NCI-H146 treated with DMSO at 0.1 percent for 48 hours (cell line): ENCODE measurements around the gene CCL1.
A peak's percentile ranks its signal among the peaks of the same experiment; 100 is the strongest.

Source experiments
- DNase-seq: peaks from one replicate; lab custom pipeline; 2025; ENCODE audit not compliant: unreplicated experiment; lab: John Stamatoyannopoulos, UW

Gene CCL1

GRCh38 chr17:34383216-34383615 is 20.2 kb upstream of the CCL1 start:
- DNase-seq: no peak

- DNase-seq: no peak
These were observed 19.6 kb upstream of the CCL1 start for GRCh38 chr17:34382621-34383124.

- DNase-seq: no peak
These were observed 16.8 kb upstream of the CCL1 start for GRCh38 chr17:34379868-34380267.

- no peak for DNase-seq
These were observed 15.7 kb upstream of the CCL1 start for GRCh38 chr17:34378664-34379101.

GRCh38 chr17:34377078-34377823 is 14.2 kb upstream of the CCL1 start:
- DNase-seq: no peak

- DNase-seq: no peak
These were observed 12.5 kb upstream of the CCL1 start for GRCh38 chr17:34375426-34375997.

GRCh38 chr17:34374457-34374856 is 11.4 kb upstream of the CCL1 start:
- DNase-seq: no peak

GRCh38 chr17:34371405-34372100 is 8.5 kb upstream of the CCL1 start:
- no peak for DNase-seq

GRCh38 chr17:34370997-34371395 is 8.0 kb upstream of the CCL1 start:
- DNase-seq: no peak

- no peak for DNase-seq
These were observed 7.5 kb upstream of the CCL1 start for GRCh38 chr17:34370376-34370996.

GRCh38 chr17:34369571-34369970 is 6.5 kb upstream of the CCL1 start:
- DNase-seq: no peak

- DNase-seq: no peak
These were observed 6.0 kb upstream of the CCL1 start for GRCh38 chr17:34368946-34369500.

- no peak for DNase-seq
These were observed 5.3 kb upstream of the CCL1 start for GRCh38 chr17:34368196-34368945.

- no peak for DNase-seq
These were observed 4.6 kb upstream of the CCL1 start for GRCh38 chr17:34367486-34368195.

- no peak for DNase-seq
These were observed 3.6 kb upstream of the CCL1 start for GRCh38 chr17:34366529-34367107.

- no peak for DNase-seq
These were observed 3.0 kb upstream of the CCL1 start for GRCh38 chr17:34366010-34366409.

- DNase-seq: no peak
These were observed 2.3 kb upstream of the CCL1 start for GRCh38 chr17:34365340-34365739.

GRCh38 chr17:34364751-34365150 is 1.7 kb upstream of the CCL1 start:
- no peak for DNase-seq

- DNase-seq: peak; percentile 56
These were observed 1.5 kb downstream of the CCL1 start for GRCh38 chr17:34361478-34362061.
